ENCODE measurements around the gene ZFYVE28. TPM values are rescaled to one million over a fixed set of nuclear protein-coding genes. Genes with fewer than 3 reads are reported as not detected.

The ZFYVE28 gene
- total RNA-seq, 4 donors from 2014 or later: 44.8 to 110 (median 69.6) TPM

- Histone ChIP-seq H3K4me3 (no peak overlapping the region), H3K9me3 (no peaks in the 10 kb centered on the region), H3K4me1 (peaks cover 0 to 12% (median 9%) of the 10 kb centered on the region in 4 donors), H3K36me3 (no peaks in the 10 kb centered on the region), H3K27me3 (no peaks in the 10 kb centered on the region), H3K27ac (no peak overlapping the region)
- intact Hi-C loops (cut with DNase I; ENCODE audit: low total_unique reads) (no loop called here), in situ Hi-C loops (cut with MboI; ENCODE audit: low pct_ligation_motif_present in 1 of 4, low pct_unique_long_range_greater_than_20kb in 1 of 4, low sequenced_read_pairs in 3 of 4) (no loop called here)
- no CpG with 5 or more reads among the region's 9 CpGs for WGBS, 2 donors (ENCODE audit: low coverage in 1 of 2)
- DNase-seq: no peak
- no peak for TF ChIP-seq EP300 (IDR thresholded peaks at IDR 0.05; ENCODE audit: low read depth)
- TF ChIP-seq, protein P1, sequence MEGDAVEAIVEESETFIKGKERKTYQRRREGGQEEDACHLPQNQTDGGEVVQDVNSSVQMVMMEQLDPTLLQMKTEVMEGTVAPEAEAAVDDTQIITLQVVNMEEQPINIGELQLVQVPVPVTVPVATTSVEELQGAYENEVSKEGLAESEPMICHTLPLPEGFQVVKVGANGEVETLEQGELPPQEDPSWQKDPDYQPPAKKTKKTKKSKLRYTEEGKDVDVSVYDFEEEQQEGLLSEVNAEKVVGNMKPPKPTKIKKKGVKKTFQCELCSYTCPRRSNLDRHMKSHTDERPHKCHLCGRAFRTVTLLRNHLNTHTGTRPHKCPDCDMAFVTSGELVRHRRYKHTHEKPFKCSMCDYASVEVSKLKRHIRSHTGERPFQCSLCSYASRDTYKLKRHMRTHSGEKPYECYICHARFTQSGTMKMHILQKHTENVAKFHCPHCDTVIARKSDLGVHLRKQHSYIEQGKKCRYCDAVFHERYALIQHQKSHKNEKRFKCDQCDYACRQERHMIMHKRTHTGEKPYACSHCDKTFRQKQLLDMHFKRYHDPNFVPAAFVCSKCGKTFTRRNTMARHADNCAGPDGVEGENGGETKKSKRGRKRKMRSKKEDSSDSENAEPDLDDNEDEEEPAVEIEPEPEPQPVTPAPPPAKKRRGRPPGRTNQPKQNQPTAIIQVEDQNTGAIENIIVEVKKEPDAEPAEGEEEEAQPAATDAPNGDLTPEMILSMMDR (IDR thresholded peaks at IDR 0.05): no peak
- no peak for TF ChIP-seq POLR2A (IDR thresholded peaks at IDR 0.05)
- no peak for TF ChIP-seq POLR2AphosphoS5 (IDR thresholded peaks at IDR 0.05)
These were observed 82.7 kb downstream of the ZFYVE28 start for GRCh38 chr4:2335729-2336101.

- peaks cover 0 to 12% (median 9%) of the 10 kb centered on the region in 4 donors for H3K4me1 ChIP-seq
- TF ChIP-seq, protein P1 (IDR thresholded peaks at IDR 0.05): no peak
- no peak for TF ChIP-seq POLR2AphosphoS5 (IDR thresholded peaks at IDR 0.05)
- no peak for TF ChIP-seq POLR2A (IDR thresholded peaks at IDR 0.05)
- TF ChIP-seq EP300 (IDR thresholded peaks at IDR 0.05; ENCODE audit: low read depth): no peak
- H3K36me3 ChIP-seq: no peaks in the 10 kb centered on the region
- DNase-seq: no peak
- 86% methylated on average over 19 of the region's 27 CpGs; no CpG with 5 or more reads in 1 of the 2 donors for WGBS, 2 donors (ENCODE audit: low coverage in 1 of 2)
- no peak overlapping the region for H3K27ac ChIP-seq
- intact Hi-C loops (cut with DNase I; ENCODE audit: low total_unique reads) (loop anchor here (5.0 kb wide), 1 partner anchor 58 kb away; no protein-coding TSS in a partner anchor), in situ Hi-C loops (cut with MboI; ENCODE audit: low pct_ligation_motif_present in 1 of 4, low pct_unique_long_range_greater_than_20kb in 1 of 4, low sequenced_read_pairs in 3 of 4) (no loop called here)
- H3K27me3 ChIP-seq: no peaks in the 10 kb centered on the region
- no peaks in the 10 kb centered on the region for H3K9me3 ChIP-seq
- H3K4me3 ChIP-seq: no peak overlapping the region
These were observed 83.4 kb downstream of the ZFYVE28 start for GRCh38 chr4:2334826-2335728.

DNA sequence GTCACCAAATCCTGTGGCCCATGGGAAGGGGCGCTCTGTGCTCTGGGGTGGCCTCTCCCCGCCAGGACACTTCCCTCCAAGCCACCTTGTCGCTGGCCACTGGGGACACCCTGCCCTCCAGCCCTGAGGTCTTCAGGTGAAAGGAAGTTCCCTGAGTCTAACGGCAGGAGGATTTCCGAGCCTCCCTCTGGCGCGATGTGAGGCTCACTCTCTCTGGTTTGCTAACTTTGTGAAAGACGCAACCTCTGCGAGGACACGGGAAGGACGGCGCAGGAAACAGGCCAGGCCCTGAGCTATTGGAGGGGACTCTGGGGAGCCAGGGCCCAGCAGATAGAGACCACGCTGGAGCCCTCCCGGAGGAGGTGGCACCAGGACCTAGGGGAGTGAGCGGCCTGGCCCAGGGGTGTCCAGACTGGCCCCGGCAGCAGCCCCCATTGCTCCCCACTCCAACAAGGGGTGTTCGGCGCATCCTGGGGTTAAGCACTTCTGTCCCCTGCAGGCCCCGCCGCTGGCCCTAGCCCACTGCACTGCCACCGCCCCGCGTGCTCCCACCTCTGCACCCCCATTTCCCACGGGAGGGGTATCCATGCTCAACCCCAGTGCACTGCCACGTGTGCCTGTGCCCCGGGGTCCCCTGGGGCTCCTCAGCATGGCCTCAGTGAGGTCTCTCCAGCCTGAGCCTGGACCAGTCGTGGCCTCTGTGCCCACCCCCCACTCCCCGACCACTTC, 84.4 kb downstream of the ZFYVE28 start:
- WGBS, 2 donors (ENCODE audit: low coverage in 1 of 2): 34 to 79% methylated on average over 4 to 27 of the region's 28 CpGs
- no peak for TF ChIP-seq EP300 (IDR thresholded peaks at IDR 0.05; ENCODE audit: low read depth)
- TF ChIP-seq, protein P1 (IDR thresholded peaks at IDR 0.05): peak in 1 of 5 experiments; percentile 5
- H3K27ac ChIP-seq: peak overlapping the region in 3 of 4 donors; percentile 47 to 66 (median 57)

DNA sequence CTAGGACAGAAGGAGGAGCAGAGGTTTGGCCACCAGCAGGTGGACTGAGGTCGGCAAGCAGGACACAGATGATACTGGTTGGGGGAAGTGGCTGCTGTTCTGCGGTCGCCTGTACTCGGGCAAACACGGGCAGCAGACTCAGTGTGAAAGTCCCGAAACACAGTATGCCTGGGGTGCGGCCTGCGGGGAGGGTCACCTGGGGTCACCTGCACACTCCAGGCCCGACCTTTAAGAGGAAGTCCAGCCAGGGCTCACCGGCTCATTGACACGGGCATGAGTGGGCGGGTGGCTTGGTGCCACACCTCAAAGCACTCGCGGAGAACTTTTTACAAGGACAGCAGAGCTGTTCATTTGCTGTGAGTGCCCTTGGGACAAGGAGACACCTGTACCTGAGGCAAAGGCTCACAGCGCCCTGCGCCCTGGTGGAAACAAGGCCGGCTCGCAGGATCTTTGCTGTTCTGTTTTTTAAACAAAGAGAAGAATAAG, 85.0 kb downstream of the ZFYVE28 start:
- Histone ChIP-seq H3K36me3 (peaks cover 0 to 6% (median 2%) of the 10 kb centered on the region in 4 donors), H3K27ac (peak overlapping the region in 3 of 4 donors; percentile 47 to 66 (median 57)), H3K9me3 (peaks cover 5 to 10% of the 10 kb centered on the region in 2 donors), H3K27me3 (no peaks in the 10 kb centered on the region), H3K4me3 (no peak overlapping the region), H3K4me1 (peaks cover 0 to 12% (median 9%) of the 10 kb centered on the region in 4 donors)
- in situ Hi-C loops (cut with MboI; ENCODE audit: low pct_ligation_motif_present in 1 of 4, low pct_unique_long_range_greater_than_20kb in 1 of 4, low sequenced_read_pairs in 3 of 4) (no loop called here), intact Hi-C loops (cut with DNase I; ENCODE audit: low total_unique reads) (loop anchor here (5.0 kb wide), 1 partner anchor 56 kb away; no protein-coding TSS in a partner anchor)
- 49% methylated on average over 18 of the region's 18 CpGs; no CpG with 5 or more reads in 1 of the 2 donors for WGBS, 2 donors (ENCODE audit: low coverage in 1 of 2)
- TF ChIP-seq POLR2AphosphoS5 (IDR thresholded peaks at IDR 0.05) (peak in 2 of 3 donors; percentile 13 to 21), POLR2A (IDR thresholded peaks at IDR 0.05) (peak; percentile 66), EP300 (IDR thresholded peaks at IDR 0.05; ENCODE audit: low read depth) (no peak)
- TF ChIP-seq, protein P1 (IDR thresholded peaks at IDR 0.05): peak in 2 of 5 experiments; percentile 11 to 35
- peak; percentile 81 for DNase-seq

More for the DNA sequence above, 84.4 kb downstream of the ZFYVE28 start:
- no peak for DNase-seq
- in situ Hi-C loops (cut with MboI; ENCODE audit: low pct_ligation_motif_present in 1 of 4, low pct_unique_long_range_greater_than_20kb in 1 of 4, low sequenced_read_pairs in 3 of 4) (no loop called here), intact Hi-C loops (cut with DNase I; ENCODE audit: low total_unique reads) (loop anchor here (5.0 kb wide), 1 partner anchor 57 kb away; no protein-coding TSS in a partner anchor)
- peaks cover 0 to 12% (median 9%) of the 10 kb centered on the region in 4 donors for H3K4me1 ChIP-seq
- H3K27me3 ChIP-seq: no peaks in the 10 kb centered on the region
- H3K36me3 ChIP-seq: peaks cover 0 to 3% (median 0%) of the 10 kb centered on the region in 4 donors
- H3K9me3 ChIP-seq: peaks cover under 1 to 4% of the 10 kb centered on the region in 2 donors
- H3K4me3 ChIP-seq: no peak overlapping the region
